ENCODE results near the gene COL18A1.

- TF ChIP-seq, protein P1, sequence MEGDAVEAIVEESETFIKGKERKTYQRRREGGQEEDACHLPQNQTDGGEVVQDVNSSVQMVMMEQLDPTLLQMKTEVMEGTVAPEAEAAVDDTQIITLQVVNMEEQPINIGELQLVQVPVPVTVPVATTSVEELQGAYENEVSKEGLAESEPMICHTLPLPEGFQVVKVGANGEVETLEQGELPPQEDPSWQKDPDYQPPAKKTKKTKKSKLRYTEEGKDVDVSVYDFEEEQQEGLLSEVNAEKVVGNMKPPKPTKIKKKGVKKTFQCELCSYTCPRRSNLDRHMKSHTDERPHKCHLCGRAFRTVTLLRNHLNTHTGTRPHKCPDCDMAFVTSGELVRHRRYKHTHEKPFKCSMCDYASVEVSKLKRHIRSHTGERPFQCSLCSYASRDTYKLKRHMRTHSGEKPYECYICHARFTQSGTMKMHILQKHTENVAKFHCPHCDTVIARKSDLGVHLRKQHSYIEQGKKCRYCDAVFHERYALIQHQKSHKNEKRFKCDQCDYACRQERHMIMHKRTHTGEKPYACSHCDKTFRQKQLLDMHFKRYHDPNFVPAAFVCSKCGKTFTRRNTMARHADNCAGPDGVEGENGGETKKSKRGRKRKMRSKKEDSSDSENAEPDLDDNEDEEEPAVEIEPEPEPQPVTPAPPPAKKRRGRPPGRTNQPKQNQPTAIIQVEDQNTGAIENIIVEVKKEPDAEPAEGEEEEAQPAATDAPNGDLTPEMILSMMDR (IDR thresholded peaks at IDR 0.05), result no peak
- TF ChIP-seq POLR2A (IDR thresholded peaks at IDR 0.05; ENCODE audit: low read depth), result no peak
These were observed 114.2 kb downstream of the COL18A1 start for GRCh38 chr21:45519182-45519581.
